ENCODE results near the gene CCDC116.
"Not testable (repeated sequence)": the region's sequence is repeated elsewhere in the genome, so short reads cannot be mapped to it uniquely, and the experiment has no call there.

Gene CCDC116

GRCh38 chr22:21609556-21610157 lies 22.9 kb upstream of the CCDC116 start:
- not testable (repeated sequence) for DNase-seq (ENCODE audit: low read depth)

DNA sequence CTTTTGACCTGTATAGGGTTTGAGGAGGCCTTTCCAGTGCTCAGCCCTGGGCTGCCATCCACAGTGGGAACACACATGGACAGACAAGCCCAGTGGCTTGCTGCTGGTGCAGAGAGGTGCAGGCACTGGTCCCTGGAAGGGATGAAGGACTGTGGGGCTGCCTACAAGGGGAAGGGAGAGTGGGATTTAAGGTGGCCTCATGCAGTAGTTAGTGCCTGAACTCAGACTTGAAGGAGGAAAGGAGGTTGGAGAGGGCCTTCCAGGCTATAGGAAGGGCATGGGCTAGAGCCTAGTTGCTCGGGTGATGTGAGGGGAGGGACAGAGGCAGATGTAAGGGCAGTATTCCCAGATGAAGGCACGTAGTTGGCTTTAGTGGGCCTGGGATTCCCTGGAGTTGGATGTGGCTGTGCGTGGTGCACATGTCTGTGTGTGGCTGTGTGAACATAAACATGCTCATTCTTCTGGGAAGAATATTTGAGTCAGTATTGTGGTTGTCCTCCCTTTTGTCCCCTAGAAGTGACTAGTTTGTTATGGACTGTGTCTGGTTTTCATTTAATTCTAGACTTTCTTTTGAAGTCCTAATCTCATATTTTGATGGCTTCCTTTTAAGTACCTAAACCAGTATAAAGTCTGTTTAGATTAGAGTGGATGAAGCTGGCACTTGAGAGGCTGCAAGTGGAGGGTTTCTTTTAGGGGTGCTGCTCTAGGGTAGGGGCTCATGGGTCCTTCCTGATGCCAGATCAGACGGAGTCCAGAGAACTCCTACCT lies 21.2 kb upstream of the CCDC116 start:
- DNase-seq (ENCODE audit: low read depth) = no peak

DNA sequence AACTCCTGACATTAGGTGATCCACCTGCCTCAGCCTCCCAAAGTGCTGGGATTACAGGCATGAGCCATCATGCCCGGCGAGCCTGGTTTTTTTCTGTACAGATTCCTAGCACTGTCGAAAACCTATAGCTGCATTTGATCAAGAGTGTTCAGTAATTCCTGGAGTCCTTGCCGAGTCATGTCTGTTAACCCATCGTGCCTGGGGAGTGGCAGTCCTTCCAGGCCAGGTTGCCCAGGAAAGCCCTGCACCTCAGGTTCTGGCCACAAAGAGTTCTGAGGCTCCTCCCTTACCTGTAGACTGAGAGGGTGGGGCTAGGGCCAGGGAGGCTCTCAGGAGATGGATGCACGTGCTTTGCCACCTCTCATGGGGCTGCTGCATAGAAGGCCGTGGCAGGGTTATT lies 19.7 kb upstream of the CCDC116 start:
- DNase-seq (ENCODE audit: low read depth) = no peak

DNA sequence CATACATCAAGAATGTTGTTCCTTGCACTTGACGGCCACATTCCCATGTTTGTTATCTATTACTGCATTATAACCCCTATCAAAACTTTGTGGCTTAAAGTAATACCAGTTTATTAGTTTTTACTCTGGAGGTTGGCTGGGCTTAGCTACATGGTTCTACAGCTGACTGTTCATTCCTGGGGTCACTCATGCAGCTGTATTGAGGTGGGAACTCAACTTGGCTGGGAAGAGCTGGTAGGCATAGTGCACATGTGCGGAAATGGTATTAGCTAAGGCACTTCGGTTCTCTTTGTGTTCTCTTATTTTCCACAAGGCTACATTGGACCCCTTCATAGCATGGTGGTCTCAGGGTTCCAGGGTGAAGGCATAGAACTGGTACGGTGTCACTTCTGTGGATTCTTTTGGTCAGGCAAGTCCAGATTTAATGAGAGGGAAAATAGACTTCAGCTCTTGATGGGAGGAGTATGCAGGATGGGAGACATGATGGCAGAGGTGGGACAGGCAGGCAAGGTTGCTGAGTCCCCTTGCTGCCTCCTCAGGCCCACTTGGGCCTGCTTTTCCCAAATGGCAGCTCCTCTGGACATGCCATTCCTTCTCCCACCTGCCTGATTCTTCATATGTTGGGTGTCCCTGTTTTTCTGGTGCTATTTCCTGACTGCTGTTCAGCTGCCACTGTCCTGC lies 18.9 kb upstream of the CCDC116 start:
- DNase-seq (ENCODE audit: low read depth) = no peak

DNA sequence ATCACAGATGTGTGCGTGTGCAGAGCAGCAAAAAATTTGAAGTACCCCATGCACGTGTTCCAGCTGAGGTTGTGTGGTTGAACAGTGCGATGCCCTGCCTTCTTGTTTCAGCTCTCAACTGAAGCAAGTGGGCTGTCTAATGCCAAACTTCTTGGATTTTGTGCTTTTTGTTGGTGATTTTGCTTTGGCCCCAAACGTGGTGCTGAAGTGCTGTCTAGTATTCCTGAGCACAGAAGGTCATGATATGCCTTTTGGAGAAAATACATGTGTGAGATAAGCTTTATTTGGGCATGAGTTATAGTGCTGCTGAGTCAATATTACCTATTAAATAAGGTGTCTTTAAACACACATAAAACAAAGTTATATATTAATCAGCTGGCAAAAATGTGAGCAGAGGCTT lies 16.8 kb upstream of the CCDC116 start:
- DNase-seq (ENCODE audit: low read depth) = no peak

- not testable (repeated sequence) for DNase-seq (ENCODE audit: low read depth)
Measured at GRCh38 chr22:21617337-21617736, 15.2 kb upstream of the CCDC116 start.

- no peak for DNase-seq (ENCODE audit: low read depth)
Measured at GRCh38 chr22:21621025-21621424, 11.5 kb upstream of the CCDC116 start.

DNA sequence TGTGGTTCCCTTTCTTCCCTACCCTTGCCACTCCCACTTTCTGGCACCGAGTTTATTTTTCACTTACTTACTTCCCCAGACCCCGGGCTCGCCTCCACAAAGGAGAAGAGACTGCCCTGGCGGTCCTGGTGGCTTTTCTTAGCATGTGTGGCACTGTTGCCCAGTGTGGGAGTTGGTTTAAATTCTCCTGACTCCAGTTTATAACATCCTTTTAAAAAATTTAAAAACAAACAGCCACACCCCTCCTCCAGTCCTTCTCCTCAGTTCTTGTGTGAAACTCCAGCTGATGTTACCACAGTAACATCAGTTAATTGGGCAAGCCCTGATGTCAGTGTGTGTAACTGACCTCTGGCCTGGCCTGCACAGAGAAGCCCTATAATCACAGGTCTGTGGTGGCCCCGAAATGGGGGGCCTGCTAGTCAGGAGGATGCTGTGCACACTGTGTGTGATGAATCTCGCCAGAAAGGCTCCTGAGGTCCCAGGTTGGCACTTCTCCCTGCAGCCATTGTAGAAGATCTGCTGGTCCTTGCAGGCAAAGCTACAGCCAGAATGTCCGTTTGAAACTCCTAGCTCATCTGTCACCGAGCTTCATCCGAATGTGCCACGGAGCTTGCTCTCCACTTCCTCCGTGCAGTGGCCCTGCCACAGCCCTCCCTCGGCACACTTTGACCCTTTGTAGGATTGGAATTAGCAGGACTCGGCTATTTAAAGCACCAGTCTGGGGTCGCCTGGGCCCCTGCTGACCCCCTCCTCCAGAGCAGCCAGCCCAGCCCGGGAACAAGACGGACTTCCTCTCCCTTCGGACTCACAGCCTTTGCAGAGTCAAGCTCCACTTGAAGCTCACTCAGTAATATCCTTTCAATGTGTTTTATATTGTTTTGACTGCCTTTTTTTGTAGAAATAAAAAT lies 10.3 kb upstream of the CCDC116 start:
- DNase-seq (ENCODE audit: low read depth) = no peak

DNA sequence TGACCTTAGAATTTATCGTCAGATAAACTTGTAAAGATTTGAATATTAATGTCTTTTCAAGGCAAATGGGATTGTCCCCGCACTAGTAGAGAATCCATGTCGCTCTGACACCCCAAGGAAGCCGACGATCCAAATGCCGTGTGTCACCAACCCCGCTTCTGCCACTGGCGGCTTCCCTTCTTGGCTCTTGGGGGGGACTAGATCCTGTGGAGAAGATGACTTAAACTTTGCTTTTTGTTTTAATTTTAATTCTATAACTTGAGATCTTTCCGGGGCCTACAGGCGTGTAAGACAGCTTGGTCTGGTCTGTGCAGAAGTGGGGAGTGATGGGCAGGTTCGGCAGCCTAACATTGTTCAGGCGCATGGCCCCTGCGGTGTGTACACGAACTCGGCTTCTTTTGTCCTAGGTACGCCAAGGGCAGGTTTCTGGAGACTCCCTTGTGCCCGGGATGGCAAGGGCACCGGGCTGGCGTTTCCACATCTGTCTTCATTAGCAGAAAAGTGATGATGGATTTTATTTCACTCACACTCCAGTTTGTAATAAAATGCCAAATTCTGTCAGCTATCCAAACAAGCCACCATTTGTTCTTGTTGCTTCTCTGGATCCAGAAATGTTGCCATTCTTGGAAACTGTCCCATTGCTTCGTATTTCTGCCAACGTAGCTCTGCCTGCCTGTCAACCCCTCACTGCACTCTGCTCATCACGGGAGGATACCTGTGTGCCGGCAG lies 9.5 kb upstream of the CCDC116 start:
- DNase-seq (ENCODE audit: low read depth) = no peak

DNA sequence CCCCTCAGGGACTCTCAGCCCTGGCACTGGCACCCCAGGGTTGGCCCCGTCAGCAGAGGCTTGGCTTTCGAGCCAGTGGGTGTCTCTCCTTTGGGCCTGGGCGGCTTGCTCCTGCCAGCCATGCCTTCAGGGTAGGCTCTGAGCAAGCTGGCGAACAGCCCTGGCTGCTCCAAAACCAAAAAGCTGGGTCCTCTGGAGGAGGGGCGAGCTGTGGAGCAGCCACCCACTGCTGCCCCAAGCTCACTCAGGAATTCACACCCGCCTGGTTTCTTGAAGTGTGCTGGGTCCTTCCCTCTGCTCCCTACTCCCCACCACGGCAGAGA lies 9.0 kb upstream of the CCDC116 start:
- DNase-seq (ENCODE audit: low read depth) = no peak

GRCh38 chr22:21624120-21624879 lies 8.3 kb upstream of the CCDC116 start:
- DNase-seq (ENCODE audit: low read depth) = peak; percentile 45

DNA sequence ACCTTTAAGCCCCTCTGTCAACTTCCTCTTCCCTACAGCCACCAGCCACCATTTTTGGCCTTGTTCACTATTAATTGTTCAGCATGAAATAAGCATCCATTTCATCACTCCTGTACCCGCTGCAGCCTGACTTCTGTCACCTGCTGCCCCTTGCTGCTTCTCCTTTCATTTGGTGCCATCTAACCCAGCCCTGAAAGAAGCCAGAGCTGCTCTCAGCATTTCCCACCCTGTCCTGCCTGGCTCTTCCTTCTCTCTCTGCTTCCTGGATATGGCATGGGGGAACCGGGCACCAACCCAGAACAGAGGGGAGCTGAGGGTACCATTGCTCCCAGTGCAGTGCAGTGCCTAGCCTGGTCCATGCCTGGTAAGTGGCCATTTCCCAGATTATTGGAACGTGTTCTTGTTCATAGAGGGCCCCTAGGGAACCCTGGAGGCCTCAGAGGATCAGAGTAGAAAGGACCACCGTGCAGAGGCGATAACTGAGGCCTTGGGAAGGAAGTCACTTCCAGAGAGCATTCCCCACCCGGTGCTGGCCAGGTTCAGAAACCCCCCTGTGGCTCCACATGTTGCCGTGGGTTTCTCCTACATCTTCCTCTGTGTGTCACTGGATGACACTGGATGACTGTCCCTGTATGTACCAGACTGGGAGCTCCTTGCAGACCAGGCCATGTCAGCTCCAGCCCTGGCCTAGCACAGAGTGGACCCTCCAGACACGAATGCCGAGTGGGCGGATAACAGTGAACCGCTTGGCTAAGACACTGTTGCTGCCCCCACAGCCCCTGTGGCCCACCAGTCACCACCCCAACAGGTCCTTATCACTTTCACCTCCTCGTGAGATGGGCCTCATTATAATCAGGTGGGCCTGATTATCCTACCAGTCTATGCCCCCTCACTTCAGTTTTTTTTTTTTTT lies 7.4 kb upstream of the CCDC116 start:
- DNase-seq (ENCODE audit: low read depth) = no peak

GRCh38 chr22:21626073-21626734 lies 6.4 kb upstream of the CCDC116 start:
- DNase-seq (ENCODE audit: low read depth) = no peak

GRCh38 chr22:21626735-21627469 lies 5.7 kb upstream of the CCDC116 start:
- DNase-seq (ENCODE audit: low read depth) = no peak

- no peak for DNase-seq (ENCODE audit: low read depth)
Measured at GRCh38 chr22:21628386-21629254, 3.9 kb upstream of the CCDC116 start.

- DNase-seq (ENCODE audit: low read depth) = peak; percentile 95
Measured at GRCh38 chr22:21629255-21630149, 3.1 kb upstream of the CCDC116 start, which contains the start of gene YDJC. Gene YDJC (minus strand): TSS chr22:21630022. CDS start chr22:21630014, 8 bp downstream.
